DMS53 treated with DMSO at 0.1 percent for 48 hours (cell line): Measurements from ENCODE around the gene MTHFR.

Experiments
- DNase-seq: peaks from one replicate; lab custom pipeline; 2025; ENCODE audit not compliant: unreplicated experiment; lab: John Stamatoyannopoulos, UW

MTHFR gene

GRCh38 chr1:11783556-11783955 is 22.2 kb downstream of the MTHFR start:
- no peak for DNase-seq

- no peak for DNase-seq
Measured at GRCh38 chr1:11782127-11782708, 23.5 kb downstream of the MTHFR start.

DNA sequence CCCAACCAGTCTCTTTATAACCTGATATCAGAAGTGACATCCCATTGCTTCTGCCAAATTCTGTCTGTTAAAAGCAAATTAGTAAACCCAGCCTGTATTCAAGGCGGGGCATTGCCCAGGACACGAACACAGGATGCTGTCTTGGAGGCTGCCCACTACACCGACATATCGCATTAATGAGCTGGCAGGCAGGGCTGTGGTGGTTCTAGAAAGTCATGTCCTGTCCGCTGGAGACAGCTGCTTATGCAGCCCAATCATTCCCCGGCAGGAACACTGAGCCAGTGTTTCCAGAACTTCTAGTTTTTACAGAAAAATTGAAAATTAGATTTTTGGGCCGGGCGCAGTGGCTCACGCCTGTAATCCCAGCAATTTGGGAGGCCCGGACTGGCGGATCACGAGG is 24.5 kb downstream of the MTHFR start:
- DNase-seq = no peak

- DNase-seq = no peak
Measured at GRCh38 chr1:11780380-11781147, 25.2 kb downstream of the MTHFR start.

- no peak for DNase-seq
Measured at GRCh38 chr1:11779715-11780379, 25.9 kb downstream of the MTHFR start.

- DNase-seq = no peak
Measured at GRCh38 chr1:11778844-11779623, 26.7 kb downstream of the MTHFR start.

DNA sequence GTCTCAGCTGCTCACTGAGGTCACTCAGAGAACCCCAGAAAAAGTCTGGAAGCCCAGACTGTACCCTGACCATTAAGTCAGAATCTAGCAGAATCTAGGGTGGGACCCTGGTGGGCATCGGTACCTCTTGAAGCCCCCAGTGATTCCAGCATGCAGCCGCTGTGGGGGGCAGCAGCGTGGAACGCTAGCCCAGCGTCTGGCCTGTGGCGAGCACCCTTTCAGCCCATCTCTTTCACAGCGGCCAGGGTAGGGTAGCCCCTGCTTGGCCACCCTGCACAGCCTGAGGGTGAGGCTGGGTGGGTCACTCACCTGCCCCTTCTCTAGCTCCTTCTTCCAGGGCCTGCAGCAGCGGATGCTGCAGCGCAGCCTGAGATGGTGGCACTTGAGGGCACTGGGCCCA is 27.4 kb downstream of the MTHFR start:
- no peak for DNase-seq

- DNase-seq = no peak
Measured at GRCh38 chr1:11777658-11778322, 28.0 kb downstream of the MTHFR start.

GRCh38 chr1:11774753-11775152 is 31.0 kb downstream of the MTHFR start:
- DNase-seq = no peak

- no peak for DNase-seq
Measured at GRCh38 chr1:11772458-11772857, 33.3 kb downstream of the MTHFR start.

- DNase-seq = no peak
Measured at GRCh38 chr1:11771481-11772043, 34.2 kb downstream of the MTHFR start.

GRCh38 chr1:11770011-11770410 is 35.8 kb downstream of the MTHFR start:
- no peak for DNase-seq

GRCh38 chr1:11769274-11769673 is 36.5 kb downstream of the MTHFR start:
- DNase-seq = no peak

DNA sequence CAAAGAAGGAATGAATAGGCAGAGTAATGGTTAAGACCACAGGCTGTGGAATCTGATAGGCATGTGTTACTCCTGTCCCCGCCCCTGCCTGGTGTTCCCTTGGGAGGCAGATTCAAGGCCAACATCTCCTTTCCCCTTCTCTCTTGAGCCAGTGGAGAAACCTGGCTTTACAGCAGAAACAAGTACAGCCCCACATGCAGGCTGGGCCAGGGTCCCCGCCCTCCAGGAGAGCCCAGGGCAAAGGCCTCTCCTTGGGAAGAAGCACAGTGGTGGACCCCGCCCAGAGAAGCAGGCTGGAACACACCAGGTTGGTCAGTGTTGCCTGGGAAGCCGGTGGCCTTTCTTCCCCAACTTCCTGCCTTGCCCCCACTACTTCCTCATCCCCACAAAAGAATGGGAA is 36.9 kb downstream of the MTHFR start:
- DNase-seq = no peak

DNA sequence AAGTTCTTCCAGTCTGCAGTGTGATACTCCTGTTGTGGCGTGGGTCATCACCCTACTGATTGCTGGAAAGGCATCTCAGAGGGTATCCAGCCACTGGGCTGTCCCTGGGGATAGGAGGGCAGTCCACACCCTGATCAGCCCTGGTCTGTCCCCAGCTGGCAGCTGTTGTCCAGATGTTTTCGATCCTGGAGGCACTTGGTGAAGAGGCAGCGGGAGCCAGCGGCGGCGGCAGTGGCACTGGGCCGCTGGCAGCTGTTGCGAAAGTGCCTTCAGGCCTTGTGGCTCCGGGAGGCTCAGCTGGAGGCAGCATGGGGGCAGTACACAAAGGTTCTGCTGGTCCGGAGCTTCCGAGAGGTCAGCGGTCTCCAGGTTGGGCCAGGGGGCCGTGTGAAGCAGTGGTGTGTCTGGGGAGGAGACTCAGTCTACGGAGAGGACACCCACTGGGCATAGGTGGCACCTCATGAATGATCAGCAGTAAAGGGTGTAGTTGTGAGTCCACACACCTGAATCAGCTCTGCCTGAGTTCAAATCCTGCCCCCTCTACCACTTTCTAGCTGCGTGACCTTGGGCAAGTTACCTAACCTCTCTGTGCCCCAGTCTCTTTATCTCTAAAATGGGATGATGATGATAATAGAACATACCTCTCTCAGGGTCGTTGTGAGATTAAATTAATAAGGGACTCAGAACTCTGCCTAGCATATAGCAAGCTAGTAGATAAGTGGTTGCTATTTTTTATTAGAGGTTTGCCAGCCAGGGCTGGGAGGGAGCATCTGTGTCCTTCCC is 37.7 kb downstream of the MTHFR start:
- DNase-seq = no peak

DNA sequence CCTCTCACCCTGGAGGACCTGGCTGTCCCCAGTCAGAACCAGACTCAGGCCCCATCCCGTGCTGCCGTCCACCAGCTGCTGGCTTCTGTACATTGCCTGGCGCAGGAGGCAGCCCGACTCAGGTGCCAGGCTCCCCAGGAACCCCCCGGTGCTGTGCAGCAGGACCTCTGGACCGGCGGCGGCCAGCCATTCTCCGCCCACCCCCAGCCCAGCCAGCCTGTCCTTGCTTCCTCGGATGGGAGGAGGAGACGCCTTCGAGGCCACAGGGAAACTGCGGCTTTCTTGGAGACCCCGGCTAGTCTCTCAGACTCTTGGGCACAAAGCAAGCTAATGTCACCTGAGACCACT is 39.4 kb downstream of the MTHFR start:
- no peak for DNase-seq

DNA sequence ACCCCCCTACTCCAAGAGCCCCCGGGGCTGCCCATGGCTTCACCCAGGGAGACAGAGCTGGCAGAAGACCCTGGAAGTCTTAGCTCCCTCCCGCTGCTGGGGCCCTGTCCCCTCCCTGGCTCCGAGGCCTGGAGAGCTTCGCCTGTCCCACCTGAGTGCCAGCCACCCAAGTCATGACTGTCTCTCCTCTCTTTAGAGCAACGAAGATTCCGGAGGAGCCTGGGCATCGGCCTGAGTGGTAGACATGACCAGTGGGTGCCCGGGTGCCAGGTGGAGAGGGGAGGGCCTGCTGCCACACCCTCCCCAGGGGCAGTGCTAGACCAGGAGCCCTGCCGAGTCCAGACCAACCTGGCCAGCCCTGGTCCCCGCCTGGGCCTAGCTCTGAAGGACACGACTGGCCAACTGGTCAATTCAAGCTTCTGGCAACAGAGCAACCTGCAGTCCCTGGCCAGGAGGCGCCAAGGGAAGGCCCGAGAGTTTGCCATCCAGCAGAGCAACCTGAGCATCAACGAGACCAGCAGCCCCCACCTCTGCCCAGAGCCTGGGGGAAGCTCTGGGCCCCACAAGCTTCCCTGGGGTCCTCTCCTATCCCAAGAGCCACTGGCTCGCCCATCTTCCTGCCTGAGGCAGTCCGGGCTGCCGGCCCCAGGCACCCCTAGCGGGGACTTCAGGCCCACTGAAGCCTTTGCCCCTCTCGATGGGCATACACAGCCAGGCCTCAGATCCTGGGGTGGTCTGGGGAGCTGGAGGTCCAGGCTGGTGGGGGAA is 39.9 kb downstream of the MTHFR start:
- no peak for DNase-seq

GRCh38 chr1:11764519-11764918 is 41.2 kb downstream of the MTHFR start:
- no peak for DNase-seq

GRCh38 chr1:11764115-11764514 is 41.6 kb downstream of the MTHFR start:
- DNase-seq = no peak
